GM12878 (cell line): ENCODE measurements around the gene ROCK2. TPM values are rescaled to one million over a fixed set of nuclear protein-coding genes. Genes with fewer than 3 reads are reported as not detected.

Source experiments
- ATAC-seq: fragments of 200-7000 bp; cut with Tn5 transposase; 3 replicates; pipeline ENCODE4 v1.9.1; 2020; ENCODE audit warnings: mild to moderate bottlenecking, moderate library complexity
- BruUV-seq: library from RNA; stranded (reverse); fragments of 400-500 nt; replicated peaks from 2 replicates; lab custom pipeline; 2021; lab: Mats Ljungman, UMichigan
- CTCF ChIA-PET: fragments of 300-600 bp; sonication (Branson Sonifier 250); formaldehyde crosslinking; extraction: SDS; loops from one replicate; lab custom pipeline; 2021; ENCODE audit warnings: inconsistent platforms; lab: Yijun Ruan, JAX
- POLR2A ChIA-PET: fragments of 350-600 bp; formaldehyde crosslinking; extraction: SDS; loops from one replicate; lab custom pipeline; 2021; ENCODE audit warnings: inconsistent platforms; lab: Charles Lee
- RAD21 ChIA-PET: fragments of 300-600 bp; sonication (Branson Sonifier 250); formaldehyde crosslinking; loops from one replicate; lab custom pipeline; 2023; ENCODE audit warnings: antibody characterized with exemption; ENCODE audit not compliant: unreplicated experiment; lab: Charles Lee
- SMC1A ChIA-PET: fragments of 300-600 bp; sonication (Branson Sonifier 250); formaldehyde crosslinking; loops from one replicate; lab custom pipeline; 2023; ENCODE audit not compliant: unreplicated experiment, uncharacterized antibody; lab: Charles Lee
- DNase-seq: peaks from one replicate; pipeline ENCODE4 v3.0.0-alpha.2; 2011; ENCODE audit warnings: low read depth, low spot score
- FAIRE-seq: peaks from 3 replicates; lab custom pipeline; 2011; peaks lifted over from hg19 to GRCh38; lab: Jason Lieb, UNC
- H2AFZ ChIP-seq: 2 replicates; pipeline ENCODE4 v1.6.0; 2011; ENCODE audit warnings: low read depth, low read length, control low read depth; ENCODE audit not compliant: control insufficient read depth
- H3K27ac ChIP-seq: 2 replicates; pipeline ENCODE4 v1.5.1; 2011; ENCODE audit warnings: control low read depth; ENCODE audit not compliant: control insufficient read depth, insufficient read depth
- H3K27me3 ChIP-seq, 2 experiments: replicated peaks in 1 of 2; 2 replicates each; pipeline versions ENCODE4 v1.6.0 to v1.6.1; 2011; ENCODE audit warnings: low read length in 1 of 2; ENCODE audit not compliant: control insufficient read depth in 2 of 2, insufficient read depth in 2 of 2
- H3K36me3 ChIP-seq, 2 experiments: 2 replicates each; pipeline ENCODE4 v1.5.1; 2011; ENCODE audit warnings: low read length in 1 of 2; ENCODE audit not compliant: control insufficient read depth in 2 of 2, insufficient read depth in 2 of 2
- H3K4me1 ChIP-seq: 2 replicates; pipeline ENCODE4 v1.6.1; 2011; ENCODE audit warnings: mild to moderate bottlenecking, low read length, moderate library complexity, mixed read lengths; ENCODE audit not compliant: control insufficient read depth, insufficient read depth
- H3K4me2 ChIP-seq: 2 replicates; pipeline ENCODE4 v1.6.0; 2011; ENCODE audit warnings: control low read depth; ENCODE audit not compliant: control insufficient read depth, insufficient read depth
- H3K4me3 ChIP-seq: fragments of 200-600 bp; sonication (generic); 2 replicates; pipeline ENCODE4 v1.5.1; 2016
- H3K79me2 ChIP-seq: 2 replicates; pipeline ENCODE4 v1.6.0; 2011; ENCODE audit warnings: low read length; ENCODE audit not compliant: control insufficient read depth, insufficient read depth
- H3K9ac ChIP-seq: 2 replicates; pipeline ENCODE4 v1.8.0; 2011; ENCODE audit warnings: low read length, control low read depth, mixed read lengths; ENCODE audit not compliant: control insufficient read depth, insufficient read depth
- H3K9me3 ChIP-seq: replicated peaks from 3 replicates; pipeline ENCODE4 v1.5.1; 2011; ENCODE audit warnings: mild to moderate bottlenecking, low read length; ENCODE audit not compliant: control insufficient read depth, insufficient read depth
- H4K20me1 ChIP-seq: 2 replicates; pipeline ENCODE4 v1.6.0; 2011; ENCODE audit not compliant: control insufficient read depth, insufficient read depth
- EZH2 ChIP-seq: IDR thresholded peaks from 2 replicates; pipeline ENCODE4 v1.6.1; 2012; ENCODE audit warnings: low read depth, mild to moderate bottlenecking, control low read depth, inconsistent platforms, low read length, borderline replicate concordance; ENCODE audit not compliant: control insufficient read depth
- HCFC1 ChIP-seq: fragments of 150-350 bp; IDR thresholded peaks from 2 replicates; pipeline ENCODE4 v1.6.1; 2014; ENCODE audit warnings: low read length
- HSF1 ChIP-seq: fragments of 150-350 bp; IDR thresholded peaks from 2 replicates; pipeline ENCODE4 v1.6.1; 2014; ENCODE audit warnings: mild to moderate bottlenecking, low read depth, low read length
- IRF3 ChIP-seq: fragments of 450-650 bp; IDR thresholded peaks from 2 replicates; pipeline ENCODE4 v1.6.1; 2014; ENCODE audit warnings: mild to moderate bottlenecking
- MTA3 ChIP-seq: IDR thresholded peaks from 2 replicates; pipeline ENCODE4 v1.6.1; 2012; ENCODE audit warnings: low read length, inconsistent platforms, borderline replicate concordance
- PAX8 ChIP-seq: fragments of 450-650 bp; IDR thresholded peaks from 2 replicates; pipeline ENCODE4 v1.6.1; 2017; ENCODE audit warnings: mild to moderate bottlenecking, moderate library complexity
- RUNX3 ChIP-seq: IDR thresholded peaks from 2 replicates; pipeline ENCODE4 v1.6.1; 2012; ENCODE audit warnings: low read length, inconsistent platforms
- SMAD5 ChIP-seq: IDR thresholded peaks from 2 replicates; pipeline ENCODE4 v1.6.1; 2016; ENCODE audit warnings: antibody characterized with exemption, low read depth
- SPI1 ChIP-seq: IDR thresholded peaks from 2 replicates; pipeline ENCODE4 v1.6.1; 2011; ENCODE audit warnings: low read depth, mild to moderate bottlenecking, low read length, moderate library complexity, borderline replicate concordance; ENCODE audit not compliant: insufficient read depth
- SREBF1 ChIP-seq: IDR thresholded peaks from 2 replicates; pipeline ENCODE4 v1.6.1; 2012; ENCODE audit warnings: mild to moderate bottlenecking, low read length
- SUPT20H ChIP-seq: IDR thresholded peaks from 2 replicates; pipeline ENCODE4 v1.6.1; 2011; ENCODE audit warnings: low read depth, mild to moderate bottlenecking, low read length, moderate library complexity, borderline replicate concordance; ENCODE audit not compliant: control insufficient read depth
- TCF7 ChIP-seq: IDR thresholded peaks from 2 replicates; pipeline ENCODE4 v1.6.1; 2014; ENCODE audit warnings: antibody characterized with exemption, borderline replicate concordance
- ZBTB11 ChIP-seq: fragments of 450-650 bp; formaldehyde crosslinking; IDR thresholded peaks from 2 replicates; pipeline ENCODE4 v1.5.0; 2022; ENCODE audit warnings: mild to moderate bottlenecking, missing genetic modification characterization
- ZNF207 ChIP-seq: fragments of 450-650 bp; IDR thresholded peaks from 2 replicates; pipeline ENCODE4 v1.6.1; 2014; ENCODE audit warnings: antibody characterized with exemption, mild to moderate bottlenecking, borderline replicate concordance
- ZNF622 ChIP-seq: fragments of 450-650 bp; IDR thresholded peaks from 2 replicates; pipeline ENCODE4 v1.6.1; 2017; ENCODE audit warnings: mild to moderate bottlenecking, inconsistent platforms
- WGBS: methylation state at CpG from one replicate; pipeline ENCODE4 v1.1.6; 2016; ENCODE audit warnings: low lambda C conversion rate; ENCODE audit not compliant: insufficient replicate concordance, insufficient coverage; ENCODE audit errors: missing lambda C conversion rate; 5-methylcytosine and 5-hydroxymethylcytosine counted together
- in situ Hi-C: fragments of 300-500 bp; cut with MboI; formaldehyde crosslinking; loops from 9 replicates; pipeline ENCODE4 v1.14.3; 2018; ENCODE audit warnings: mixed read lengths
- intact Hi-C: fragments of 100-400 bp; cut with micrococcal nuclease; formaldehyde crosslinking; loops from one replicate; pipeline ENCODE4 v1.14.2; 2022; ENCODE audit not compliant: unreplicated experiment
- polyA plus RNA-seq, 11 experiments: library from polyadenylated mRNA; depleted of rRNA in 4 of 11; unstranded in 6 of 11; stranded (reverse) in 5 of 11; fragments of >200 nt; fragmentation: Nextera tagmentation in 4 of 11; fragmentation: Illumina TruSeq in 1 of 11; extraction: Ambion mirVana in 4 of 11; extraction: Trizol in 1 of 11; gene quantifications; 1 replicate in 1 of 11; 2 replicates in 10 of 11; pipeline versions ENCODE4 v1.2.1 to v1.2.3, GENCODE V29; 2011 to 2016; ENCODE audit warnings: inconsistent platforms in 2 of 11, missing spikeins in 2 of 11, low read depth in 1 of 11
- total RNA-seq, 4 experiments: library from RNA; depleted of rRNA in 3 of 4; stranded (reverse); fragments of >200 nt in 3 of 4; fragmentation: Illumina TruSeq in 1 of 4; extraction: Trizol in 1 of 4; gene quantifications; 2 replicates each; pipeline versions ENCODE4 v1.2.1 to v1.2.3, GENCODE V29; 2013 to 2021
- TF ChIP-seq, protein P1 (sequence below): IDR thresholded peaks from 2 replicates; pipeline ENCODE4 v1.6.1; 2011; ENCODE audit warnings: borderline replicate concordance, low read depth, mild to moderate bottlenecking, moderate library complexity, mixed read lengths, low read length; ENCODE audit not compliant: insufficient read depth; ENCODE audit errors: extremely low read length

The ROCK2 gene
- total and polyA plus RNA-seq, 10 of the 15 experiments (the other 5 are each of a cell fraction or from before 2014, with no cell fraction given) = 4.6 to 22.1 (median 8.3) TPM

DNA sequence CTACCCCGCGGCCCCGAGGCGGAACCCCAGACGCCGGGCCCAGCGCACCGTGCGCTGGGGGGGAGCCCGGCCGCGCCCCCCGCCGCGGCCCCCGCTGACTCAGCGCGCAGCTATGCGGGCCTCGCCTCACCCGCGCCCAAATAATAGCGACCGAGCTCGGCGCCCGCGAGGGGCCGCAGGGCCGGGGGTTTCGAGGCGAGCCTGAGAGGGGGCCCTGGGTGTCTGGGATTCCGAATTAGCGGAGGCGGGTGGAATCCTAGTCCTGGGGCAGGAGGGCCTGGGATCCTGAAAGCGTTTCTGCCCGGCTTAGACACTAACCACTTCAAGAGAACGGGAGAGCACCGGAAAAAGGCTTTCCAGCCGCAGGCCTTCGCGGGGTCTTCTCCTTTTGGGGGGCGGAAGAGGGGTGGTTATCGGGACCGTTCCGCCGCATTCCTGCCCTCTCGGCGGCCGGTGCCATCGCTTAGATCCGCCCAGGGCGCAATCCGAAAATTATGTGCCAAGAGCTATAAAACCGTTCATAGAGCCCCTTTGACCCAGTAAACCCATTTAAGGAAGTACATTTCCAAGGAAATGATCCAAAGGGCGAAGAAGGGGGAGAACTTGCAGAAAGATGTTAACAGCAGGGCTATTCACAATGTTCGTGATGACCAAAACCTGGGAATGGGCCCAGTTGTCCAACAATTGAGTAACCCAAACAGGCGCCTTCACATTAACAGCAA lies 681 bp upstream of the ROCK2 start:
- H4K20me1 ChIP-seq = no peaks in the 10 kb centered on the region
- H3K9ac ChIP-seq = peak overlapping the region; percentile 79
- no peaks in the 10 kb centered on the region for H3K36me3 ChIP-seq
- H3K27me3 ChIP-seq = no peaks in the 10 kb centered on the region
- in situ Hi-C loops (no loop called here), intact Hi-C loops (loop anchor here (5.0 to 10.0 kb wide), 2 partner anchors 113 to 210 kb away; a partner anchor contains a TSS)
- peaks cover 38% of the 10 kb centered on the region for H3K79me2 ChIP-seq
- no peaks in the 10 kb centered on the region for H3K9me3 ChIP-seq
- H3K4me3 ChIP-seq = peak overlapping the region; percentile 68
- SMC1A ChIA-PET = interaction anchor here (0.6 to 1.3 kb wide), 2 partner anchors 31 to 118 kb away, joined by 3 read pairs; no protein-coding TSS in a partner anchor
- H3K27ac ChIP-seq = peak overlapping the region; percentile 66; the same call in 1 of the 2 replicates
- ATAC-seq (peak; percentile 26), FAIRE-seq (no peak), DNase-seq (no peak)
- WGBS = 15% methylated on average over 38 of the region's 58 CpGs
- POLR2A ChIA-PET = interaction anchor here (0.9 kb wide), 1 partner anchor 19 kb away, joined by 3 read pairs; no protein-coding TSS in a partner anchor
- H2AFZ ChIP-seq = peak overlapping the region; percentile 73
- RAD21 ChIA-PET = interaction anchor here (1.3 to 1.6 kb wide), 2 partner anchors 111 to 121 kb away, joined by 3 to 7 read pairs; partner anchors contain the start of gene E2F6
- TSS peak; percentile 62 for BruUV-seq
- H3K4me2 ChIP-seq = peak overlapping the region; percentile 49
- CTCF ChIA-PET = interaction anchor here (0.6 to 3.2 kb wide), 3 partner anchors 8 to 239 kb away, joined by 3 to 13 read pairs (median 3); no protein-coding TSS in a partner anchor
- H3K4me1 ChIP-seq = no peaks in the 10 kb centered on the region
- no peak for TF ChIP-seq SUPT20H
- TF ChIP-seq ZNF207 = 0 out of 2 replicates have a peak, but pooled peaks have one; percentile 79
- no peak for TF ChIP-seq HSF1
- no peak for TF ChIP-seq SMAD5
- TF ChIP-seq, protein P1, sequence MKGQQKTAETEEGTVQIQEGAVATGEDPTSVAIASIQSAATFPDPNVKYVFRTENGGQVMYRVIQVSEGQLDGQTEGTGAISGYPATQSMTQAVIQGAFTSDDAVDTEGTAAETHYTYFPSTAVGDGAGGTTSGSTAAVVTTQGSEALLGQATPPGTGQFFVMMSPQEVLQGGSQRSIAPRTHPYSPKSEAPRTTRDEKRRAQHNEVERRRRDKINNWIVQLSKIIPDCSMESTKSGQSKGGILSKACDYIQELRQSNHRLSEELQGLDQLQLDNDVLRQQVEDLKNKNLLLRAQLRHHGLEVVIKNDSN = no peak
- TF ChIP-seq EZH2 = no peak
- TF ChIP-seq ZBTB11 = no peak
- TF ChIP-seq MTA3 = no peak
- no peak for TF ChIP-seq SPI1
- no peak for TF ChIP-seq TCF7
- TF ChIP-seq HCFC1 = no peak
- peak; percentile 7; the same call in 1 of the 2 replicates for TF ChIP-seq RUNX3
- TF ChIP-seq PAX8 = no peak
- no peak for TF ChIP-seq SREBF1
- TF ChIP-seq IRF3 = no peak
- no peak for TF ChIP-seq ZNF622
